ENCODE measurements around the gene MAGI1. TPM values are rescaled to one million over a fixed set of nuclear protein-coding genes. Genes with fewer than 3 reads are reported as not detected.

MAGI1 gene
- total RNA-seq, 1 donor from 2014 or later, result 18.7 TPM

DNA sequence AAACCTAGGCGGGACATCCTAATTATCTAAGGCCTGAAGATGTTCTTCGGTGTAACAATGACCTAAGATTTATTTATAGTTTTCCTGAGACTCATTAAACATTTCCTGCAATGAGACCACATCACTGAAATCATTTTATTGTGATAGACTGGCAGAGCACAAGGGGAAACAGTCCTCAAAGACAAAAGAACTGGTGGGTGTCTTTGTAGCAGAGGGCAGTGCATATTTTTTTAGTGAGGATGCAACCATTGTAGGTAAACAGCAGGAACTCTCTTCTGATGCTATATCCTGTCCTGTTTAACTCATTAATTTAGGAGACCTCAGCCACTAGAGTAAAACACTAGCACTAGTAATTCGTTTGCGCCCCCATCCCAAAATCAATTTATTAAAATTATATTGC, 100.0 kb downstream of the MAGI1 start:
- TF ChIP-seq CTCF (IDR thresholded peaks at IDR 0.05), result no peak
- Mint-ChIP-seq H3K4me1 (ENCODE audit: low read depth) (peaks cover 11% of the 10 kb centered on the region), H3K27me3 (ENCODE audit: low read depth) (no peaks in the 10 kb centered on the region), H3K4me3 (ENCODE audit: unreplicated experiment) (no peak overlapping the region), H3K36me3 (ENCODE audit: low read depth) (no peaks in the 10 kb centered on the region), H3K27ac (ENCODE audit: unreplicated experiment) (no peak overlapping the region), H3K9me3 (ENCODE audit: low read depth) (no peaks in the 10 kb centered on the region)
- no peak for DNase-seq (ENCODE audit: low spot score)

GRCh38 chr3:65938147-65938546, 100.6 kb downstream of the MAGI1 start:
- DNase-seq (ENCODE audit: low spot score), result no peak
- Mint-ChIP-seq H3K27ac (ENCODE audit: unreplicated experiment) (no peak overlapping the region), H3K4me1 (ENCODE audit: low read depth) (peaks cover 11% of the 10 kb centered on the region), H3K27me3 (ENCODE audit: low read depth) (no peaks in the 10 kb centered on the region), H3K4me3 (ENCODE audit: unreplicated experiment) (no peak overlapping the region), H3K36me3 (ENCODE audit: low read depth) (peaks cover 4% of the 10 kb centered on the region), H3K9me3 (ENCODE audit: low read depth) (peaks cover 4% of the 10 kb centered on the region)
- TF ChIP-seq CTCF (IDR thresholded peaks at IDR 0.05), result no peak

DNA sequence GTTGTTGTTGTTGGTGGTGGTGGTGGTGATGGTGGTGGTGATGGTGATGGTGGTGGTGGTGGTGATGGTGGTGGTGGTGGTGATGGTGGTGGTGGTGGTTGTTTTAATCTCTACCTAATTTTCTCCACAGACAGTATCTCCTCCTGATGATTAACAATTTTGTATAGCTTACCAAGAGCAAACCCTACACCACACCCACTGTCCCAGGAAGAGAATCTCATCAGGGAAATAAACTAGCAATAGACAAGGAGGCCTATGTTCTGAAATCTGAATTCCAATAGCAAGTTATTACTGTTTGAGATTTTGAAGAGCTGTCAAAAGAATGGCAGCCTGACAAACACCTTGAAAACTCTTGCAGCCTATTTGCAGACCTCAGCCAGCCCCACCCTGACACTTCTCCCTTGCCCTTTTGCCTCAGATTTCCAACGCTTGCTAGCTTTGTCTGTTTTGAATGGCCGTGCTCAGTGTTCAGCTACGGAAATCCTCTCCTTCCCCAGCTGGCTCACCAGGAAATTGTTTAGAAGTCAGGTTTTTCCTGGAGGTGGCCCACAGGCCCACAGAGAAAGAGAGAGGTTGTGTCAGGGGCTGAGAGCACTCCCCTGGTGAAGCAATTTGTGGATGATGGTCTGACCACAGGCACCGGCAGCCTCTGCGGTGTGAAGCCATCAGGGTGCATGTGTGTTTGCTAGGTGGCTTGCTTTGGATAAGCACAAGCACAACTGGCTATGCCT, 101.6 kb downstream of the MAGI1 start:
- no peak for TF ChIP-seq CTCF (IDR thresholded peaks at IDR 0.05)
- DNase-seq (ENCODE audit: low spot score), result no peak
- no peaks in the 10 kb centered on the region for H3K27me3 Mint-ChIP-seq (ENCODE audit: low read depth)
- no peak overlapping the region for H3K4me3 Mint-ChIP-seq (ENCODE audit: unreplicated experiment)
- peaks cover 4% of the 10 kb centered on the region for H3K36me3 Mint-ChIP-seq (ENCODE audit: low read depth)
- no peak overlapping the region for H3K27ac Mint-ChIP-seq (ENCODE audit: unreplicated experiment)
- peaks cover 10% of the 10 kb centered on the region for H3K9me3 Mint-ChIP-seq (ENCODE audit: low read depth)
- H3K4me1 Mint-ChIP-seq (ENCODE audit: low read depth), result peaks cover 11% of the 10 kb centered on the region

- H3K27me3 Mint-ChIP-seq (ENCODE audit: low read depth), result no peaks in the 10 kb centered on the region
- no peak for TF ChIP-seq CTCF (IDR thresholded peaks at IDR 0.05)
- no peak for DNase-seq (ENCODE audit: low spot score)
- peaks cover 11% of the 10 kb centered on the region for H3K4me1 Mint-ChIP-seq (ENCODE audit: low read depth)
- peaks cover 4% of the 10 kb centered on the region for H3K36me3 Mint-ChIP-seq (ENCODE audit: low read depth)
- no peak overlapping the region for H3K4me3 Mint-ChIP-seq (ENCODE audit: unreplicated experiment)
- no peak overlapping the region for H3K27ac Mint-ChIP-seq (ENCODE audit: unreplicated experiment)
- peaks cover 10% of the 10 kb centered on the region for H3K9me3 Mint-ChIP-seq (ENCODE audit: low read depth)
These were observed 103.0 kb downstream of the MAGI1 start for GRCh38 chr3:65935724-65936123.

GRCh38 chr3:65930648-65931047, 108.1 kb downstream of the MAGI1 start:
- no peak overlapping the region for H3K27ac Mint-ChIP-seq (ENCODE audit: unreplicated experiment)
- peaks cover 4% of the 10 kb centered on the region for H3K36me3 Mint-ChIP-seq (ENCODE audit: low read depth)
- TF ChIP-seq CTCF (IDR thresholded peaks at IDR 0.05), result no peak
- no peak for DNase-seq (ENCODE audit: low spot score)
- peaks cover 10% of the 10 kb centered on the region for H3K9me3 Mint-ChIP-seq (ENCODE audit: low read depth)
- peaks cover 9% of the 10 kb centered on the region for H3K4me1 Mint-ChIP-seq (ENCODE audit: low read depth)
- H3K27me3 Mint-ChIP-seq (ENCODE audit: low read depth), result no peaks in the 10 kb centered on the region
- H3K4me3 Mint-ChIP-seq (ENCODE audit: unreplicated experiment), result no peak overlapping the region
